Measurements from ENCODE around the gene OR2AE1.
A peak's percentile ranks its signal among the peaks of the same experiment; 100 is the strongest.
"Not testable (repeated sequence)": the region's sequence is repeated elsewhere in the genome, so short reads cannot be mapped to it uniquely, and the experiment has no call there.

The OR2AE1 gene

GRCh38 chr7:99876933-99877332 lies at the start of gene OR2AE1:
TSS of gene OR2AE1 (minus strand) at chr7:99877033. CDS start at chr7:99877033, 0 bp downstream.
- no peak for DNase-seq

- DNase-seq: no peak
Measured at GRCh38 chr7:99926321-99926720, 49.5 kb upstream of the OR2AE1 start.

GRCh38 chr7:99923200-99923599 lies 46.4 kb upstream of the OR2AE1 start:
- no peak for DNase-seq

- DNase-seq: no peak
Measured at GRCh38 chr7:99920149-99920548, 43.3 kb upstream of the OR2AE1 start.

GRCh38 chr7:99919814-99920112 lies 42.9 kb upstream of the OR2AE1 start:
- DNase-seq: no peak

- DNase-seq: peak; percentile 92
Measured at GRCh38 chr7:99918959-99919813, 42.4 kb upstream of the OR2AE1 start, which contains the start of gene TRIM4. TSS of gene TRIM4 (minus strand) at chr7:99919530. CDS start at chr7:99919401, 129 bp downstream.

GRCh38 chr7:99910976-99911375 lies 34.1 kb upstream of the OR2AE1 start:
- no peak for DNase-seq

- no peak for DNase-seq
Measured at GRCh38 chr7:99901581-99901980, 24.7 kb upstream of the OR2AE1 start.

GRCh38 chr7:99899830-99900519 lies 23.1 kb upstream of the OR2AE1 start:
- DNase-seq: no peak

- no peak for DNase-seq
Measured at GRCh38 chr7:99898836-99899235, 22.0 kb upstream of the OR2AE1 start.

- no peak for DNase-seq
Measured at GRCh38 chr7:99898023-99898357, 21.2 kb upstream of the OR2AE1 start.

- no peak for DNase-seq
Measured at GRCh38 chr7:99897322-99898022, 20.6 kb upstream of the OR2AE1 start.

- no peak for DNase-seq
Measured at GRCh38 chr7:99894738-99895137, 17.9 kb upstream of the OR2AE1 start.

- no peak for DNase-seq
Measured at GRCh38 chr7:99893280-99893679, 16.4 kb upstream of the OR2AE1 start.

GRCh38 chr7:99890348-99890747 lies 13.5 kb upstream of the OR2AE1 start:
- DNase-seq: not testable (repeated sequence)

- not testable (repeated sequence) for DNase-seq
Measured at GRCh38 chr7:99888366-99888765, 11.5 kb upstream of the OR2AE1 start.

- no peak for DNase-seq
Measured at GRCh38 chr7:99881370-99881769, 4.5 kb upstream of the OR2AE1 start.

- no peak for DNase-seq
Measured at GRCh38 chr7:99876491-99876890, 342 bp downstream of the OR2AE1 start.

- DNase-seq: no peak
Measured at GRCh38 chr7:99868246-99868645, 8.6 kb downstream of the OR2AE1 start.

GRCh38 chr7:99867477-99867876 lies 9.4 kb downstream of the OR2AE1 start:
- DNase-seq: not testable (repeated sequence)

- no peak for DNase-seq
Measured at GRCh38 chr7:99863847-99864440, 12.9 kb downstream of the OR2AE1 start.

GRCh38 chr7:99860281-99861127 lies 16.3 kb downstream of the OR2AE1 start:
- no peak for DNase-seq

Measured in activated naive CD4-positive, alpha-beta T cell treated with anti-CD3 and anti-CD28 coated beads, Interleukin-2, amount 50 U/mL, for 16 hours (primary cell).